Posterior cingulate gyrus (tissue), 11 donors: ENCODE results near the gene EIF4A3.

Experiments
- DNase-seq, 10 donors: peaks; one replicate each; pipeline versions ENCODE4 v3.0.0 to v3.0.0-alpha.2; 2020 to 2021; ENCODE audit warnings: mixed read lengths in 3 of 10
- intact Hi-C: fragments of 100-400 bp; cut with DNase I; formaldehyde crosslinking; loops from one replicate; pipeline ENCODE4 v1.15.1; 2023

The EIF4A3 gene

GRCh38 chr17:80104956-80105375 lies 42.0 kb downstream of the EIF4A3 start:
- intact Hi-C loops = loop anchor here (5.0 to 10.0 kb wide), 2 partner anchors 42 to 160 kb away; partner anchors contain the start of genes EIF4A3 and RNF213
- DNase-seq = peak in 2 of 10 donors; percentile 63 to 72

GRCh38 chr17:80104321-80104955 lies 42.5 kb downstream of the EIF4A3 start:
- intact Hi-C loops = loop anchor here (5.0 to 10.0 kb wide), 2 partner anchors 43 to 160 kb away; partner anchors contain the start of genes EIF4A3 and RNF213

GRCh38 chr17:80103449-80104085 lies 43.4 kb downstream of the EIF4A3 start:
- DNase-seq = peak in 3 of 10 donors; percentile 40 to 64 (median 50)
- intact Hi-C loops = loop anchor here (5.0 to 10.0 kb wide), 2 partner anchors 44 to 161 kb away; partner anchors contain the start of genes EIF4A3 and RNF213

More at GRCh38 chr17:80104321-80104955, 42.5 kb downstream of the EIF4A3 start:
- DNase-seq = peak in 3 of 10 donors; percentile 37 to 84 (median 80)

- intact Hi-C loops = loop anchor here (5.0 to 10.0 kb wide), 2 partner anchors 44 to 162 kb away; partner anchors contain the start of genes EIF4A3 and RNF213
- peak in 3 of 10 donors; percentile 42 to 51 (median 43) for DNase-seq
These were observed 44.1 kb downstream of the EIF4A3 start for GRCh38 chr17:80102664-80103448.

DNA sequence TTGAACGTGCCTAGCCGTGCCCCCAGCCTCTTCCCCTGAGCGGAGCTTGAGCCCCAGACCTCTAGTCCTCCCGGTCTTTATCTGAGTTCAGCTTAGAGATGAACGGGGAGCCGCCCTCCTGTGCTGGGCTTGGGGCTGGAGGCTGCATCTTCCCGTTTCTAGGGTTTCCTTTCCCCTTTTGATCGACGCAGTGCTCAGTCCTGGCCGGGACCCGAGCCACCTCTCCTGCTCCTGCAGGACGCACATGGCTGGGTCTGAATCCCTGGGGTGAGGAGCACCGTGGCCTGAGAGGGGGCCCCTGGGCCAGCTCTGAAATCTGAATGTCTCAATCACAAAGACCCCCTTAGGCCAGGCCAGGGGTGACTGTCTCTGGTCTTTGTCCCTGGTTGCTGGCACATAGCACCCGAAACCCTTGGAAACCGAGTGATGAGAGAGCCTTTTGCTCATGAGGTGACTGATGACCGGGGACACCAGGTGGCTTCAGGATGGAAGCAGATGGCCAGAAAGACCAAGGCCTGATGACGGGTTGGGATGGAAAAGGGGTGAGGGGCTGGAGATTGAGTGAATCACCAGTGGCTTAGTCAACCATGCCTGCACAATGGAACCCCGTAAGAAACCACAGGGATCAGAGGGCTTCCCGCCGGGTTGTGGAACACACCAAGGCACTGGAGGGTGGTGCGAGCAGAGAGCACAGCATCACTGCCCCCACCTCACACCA lies 44.8 kb downstream of the EIF4A3 start:
- intact Hi-C loops = loop anchor here (5.0 to 10.0 kb wide), 2 partner anchors 45 to 163 kb away; partner anchors contain the start of genes EIF4A3 and RNF213
- DNase-seq = peak in 3 of 10 donors; percentile 64 to 85 (median 83)

DNA sequence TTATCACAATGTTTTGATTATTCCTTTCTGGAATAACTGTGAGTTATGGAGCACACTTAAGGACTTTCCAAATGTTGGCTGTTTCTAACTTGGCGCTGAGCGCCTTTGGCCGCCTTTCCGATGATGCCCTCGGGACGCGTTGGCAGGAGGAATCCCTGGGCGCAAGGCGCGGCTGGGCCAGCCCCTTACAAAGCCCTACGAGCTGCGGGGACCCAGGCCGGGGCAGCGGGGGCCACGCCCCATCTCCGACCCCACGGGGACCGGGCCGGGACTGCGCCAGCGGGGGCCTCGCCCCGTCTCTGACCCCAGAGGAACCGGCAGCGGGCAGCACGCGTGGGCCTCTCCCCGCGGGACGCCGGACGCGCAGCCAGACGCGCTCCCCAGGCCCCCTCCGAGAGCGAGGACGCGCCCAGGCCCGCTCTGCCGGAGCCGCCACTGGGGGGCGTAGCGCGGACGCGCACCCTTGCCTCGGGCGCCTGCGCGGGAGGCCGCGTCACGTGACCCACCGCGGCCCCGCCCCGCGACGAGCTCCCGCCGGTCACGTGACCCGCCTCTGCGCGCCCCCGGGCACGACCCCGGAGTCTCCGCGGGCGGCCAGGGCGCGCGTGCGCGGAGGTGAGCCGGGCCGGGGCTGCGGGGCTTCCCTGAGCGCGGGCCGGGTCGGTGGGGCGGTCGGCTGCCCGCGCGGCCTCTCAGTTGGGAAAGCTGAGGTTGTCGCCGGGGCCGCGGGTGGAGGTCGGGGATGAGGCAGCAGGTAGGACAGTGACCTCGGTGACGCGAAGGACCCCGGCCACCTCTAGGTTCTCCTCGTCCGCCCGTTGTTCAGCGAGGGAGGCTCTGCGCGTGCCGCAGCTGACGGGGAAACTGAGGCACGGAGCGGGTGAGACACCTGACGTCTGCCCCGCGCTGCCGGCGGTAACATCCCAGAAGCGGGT lies 45.6 kb downstream of the EIF4A3 start, which contains the start of gene GAA:
Gene GAA, plus strand, starts transcription at position 571 of the 935 bp plus-strand sequence. CDS start 3,006 bp downstream, outside the sequence.
- DNase-seq = peak; percentile 68 to 97 (median 77)
- intact Hi-C loops = loop anchor here (5.0 to 10.0 kb wide), 2 partner anchors 46 to 164 kb away; partner anchors contain the start of genes EIF4A3 and RNF213

DNA sequence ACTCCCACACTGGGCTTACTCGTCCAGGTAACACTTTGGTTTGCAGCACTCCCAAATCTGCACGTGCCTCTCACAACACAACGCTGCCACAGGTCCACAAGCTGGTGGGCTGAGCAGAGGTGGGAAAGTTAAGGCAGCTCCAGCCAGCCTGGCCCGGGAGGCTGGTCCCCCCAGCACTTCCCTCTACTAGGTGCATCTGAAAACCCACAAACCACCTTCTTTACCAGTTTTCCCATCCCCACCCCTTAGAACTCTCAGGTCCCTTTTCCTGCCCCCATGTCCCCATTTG lies 46.9 kb downstream of the EIF4A3 start:
- peak in 3 of 10 donors; percentile 39 to 82 (median 43) for DNase-seq

DNA sequence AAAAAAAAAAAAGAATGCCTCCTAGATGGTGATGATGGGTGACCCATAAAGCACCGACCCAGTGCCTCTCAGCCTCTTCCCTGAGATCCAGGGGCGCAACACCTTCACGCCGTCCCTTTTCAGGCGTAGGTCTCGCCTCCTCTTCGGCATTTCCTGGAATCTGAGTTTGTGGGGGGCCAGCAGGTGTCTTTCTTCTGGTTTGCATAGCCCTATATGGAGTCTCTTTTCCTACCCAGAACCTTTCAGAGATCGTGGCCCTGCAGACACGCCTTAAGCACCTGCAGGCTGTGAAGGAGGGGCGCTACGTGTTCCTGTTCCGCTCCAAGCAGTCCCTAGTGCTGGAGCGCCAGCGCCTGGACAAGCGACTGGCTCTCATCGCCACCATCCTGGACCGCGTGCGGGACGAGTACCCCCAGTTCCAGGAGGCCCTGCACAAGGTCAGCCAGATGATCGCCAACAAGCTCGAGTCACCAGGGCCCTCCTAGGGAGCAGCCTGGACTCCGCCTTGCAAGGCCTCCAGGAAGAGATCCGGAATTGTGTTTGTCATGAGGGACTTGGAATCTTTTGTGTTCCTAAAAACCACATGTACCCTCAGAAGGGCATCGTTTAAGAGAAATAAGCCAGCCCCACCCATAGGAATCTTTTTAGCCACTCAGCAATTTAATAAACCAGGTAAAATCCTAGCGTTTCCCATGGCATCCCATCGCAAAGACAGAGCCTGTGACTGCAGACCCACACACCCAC lies 47.5 kb downstream of the EIF4A3 start:
- peak in 3 of 10 donors; percentile 54 to 76 (median 66) for DNase-seq
- intact Hi-C loops = loop anchor here (5.0 to 10.0 kb wide), 2 partner anchors 48 to 165 kb away; partner anchors contain the start of genes EIF4A3 and RNF213

More for the DNA sequence above, 46.9 kb downstream of the EIF4A3 start:
- intact Hi-C loops = loop anchor here (5.0 to 10.0 kb wide), 2 partner anchors 47 to 165 kb away; partner anchors contain the start of genes EIF4A3 and RNF213

DNA sequence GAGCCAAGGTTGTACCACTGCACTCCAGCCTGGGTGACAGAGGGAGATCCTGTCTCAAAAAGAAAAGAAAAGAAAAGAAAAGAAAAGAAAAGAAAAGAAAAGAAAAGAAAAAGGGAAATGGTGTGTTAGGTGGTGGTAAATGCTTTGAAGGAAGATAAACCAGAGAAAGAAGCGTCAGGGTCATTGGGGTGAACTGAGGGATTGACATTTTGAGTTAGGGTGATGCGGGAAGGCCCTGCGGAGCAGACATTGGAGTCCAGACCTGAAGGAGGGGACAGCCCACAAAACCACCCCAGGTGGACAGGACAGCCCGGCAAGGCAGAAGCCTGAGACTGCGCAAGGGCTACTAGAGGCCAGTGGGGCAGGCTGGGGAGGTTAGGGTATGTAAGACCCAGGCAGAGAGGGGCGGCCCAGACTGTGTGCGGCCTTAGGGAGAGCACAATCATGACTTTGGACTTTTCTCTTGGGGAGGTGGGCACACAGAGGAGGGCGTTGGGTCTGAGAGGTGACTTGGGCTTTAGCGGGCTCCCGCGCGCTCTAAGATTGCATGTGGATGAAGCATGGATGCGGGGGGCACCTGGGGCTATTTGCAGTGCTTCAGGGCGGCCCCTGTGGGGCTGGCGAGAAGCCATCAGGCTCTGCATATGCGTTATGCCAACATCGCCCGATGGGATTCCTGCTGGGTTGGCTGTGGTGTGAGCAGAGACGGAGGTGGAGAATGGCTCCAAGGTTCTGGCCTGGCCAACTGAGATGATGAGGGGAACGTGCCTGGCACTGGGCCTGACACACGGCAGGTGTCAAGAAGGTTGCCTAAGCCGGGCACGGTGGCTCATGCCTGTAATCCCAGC lies 48.9 kb downstream of the EIF4A3 start:
- intact Hi-C loops = no loop called here
- DNase-seq = peak in 3 of 10 donors; percentile 54 to 75 (median 59)

DNA sequence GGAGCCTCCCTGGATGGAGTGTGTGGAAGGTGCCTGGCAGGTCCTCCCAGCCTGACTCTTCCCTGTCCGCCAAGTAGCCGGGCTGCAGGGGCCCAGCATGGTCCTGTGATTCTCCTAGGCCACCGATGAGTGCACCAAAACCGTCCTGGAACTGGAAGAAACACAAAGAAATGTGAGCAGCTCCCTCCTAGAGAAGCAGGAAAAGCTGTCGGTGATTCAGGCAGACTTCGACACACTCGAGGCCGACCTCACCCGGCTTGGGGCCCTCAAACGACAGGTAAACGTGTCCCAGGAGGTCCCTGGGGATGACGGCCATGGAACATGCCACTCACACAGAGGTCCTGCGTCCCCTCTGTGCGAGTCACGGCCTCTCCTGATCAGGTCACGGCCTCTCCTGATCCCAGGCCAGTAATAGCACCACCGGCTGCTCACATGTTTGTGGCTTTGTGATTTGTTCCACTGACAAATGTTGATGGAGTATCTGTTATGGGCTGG lies 49.8 kb downstream of the EIF4A3 start:
- intact Hi-C loops = no loop called here
- peak in 1 of 10 donors; percentile 62 for DNase-seq

DNA sequence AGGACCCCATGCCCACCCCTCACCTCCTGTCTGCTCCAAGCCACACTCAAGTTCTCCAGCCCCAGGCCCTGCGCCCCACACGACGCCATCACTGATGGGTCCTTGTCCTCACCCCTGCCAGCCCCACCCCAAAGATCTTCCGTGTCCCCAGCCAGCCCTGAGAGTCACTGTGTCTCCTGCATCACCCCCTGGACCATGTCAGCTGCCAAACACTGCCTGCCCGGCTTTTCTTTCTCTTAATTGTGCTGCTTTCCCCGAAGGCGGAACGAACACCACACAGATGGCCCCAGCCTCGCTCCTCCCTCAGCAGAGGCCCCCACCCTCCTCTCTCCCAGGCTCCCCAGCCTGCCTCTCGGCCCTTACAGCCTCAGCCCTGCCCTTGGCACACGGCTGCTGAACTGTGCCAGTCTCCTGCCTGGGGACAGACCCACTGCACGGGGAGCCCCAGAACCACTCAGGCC lies 50.3 kb downstream of the EIF4A3 start:
- DNase-seq = peak in 2 of 10 donors; percentile 63 to 81
- intact Hi-C loops = no loop called here

- peak in 2 of 10 donors; percentile 52 to 69 for DNase-seq
- intact Hi-C loops = no loop called here
These were observed 51.0 kb downstream of the EIF4A3 start for GRCh38 chr17:80095844-80096475.

GRCh38 chr17:80095038-80095843 lies 51.7 kb downstream of the EIF4A3 start:
- peak in 3 of 10 donors; percentile 26 to 86 (median 68) for DNase-seq

GRCh38 chr17:80092959-80093358 lies 54.0 kb downstream of the EIF4A3 start:
- intact Hi-C loops = no loop called here
- DNase-seq = no peak

More at GRCh38 chr17:80095038-80095843, 51.7 kb downstream of the EIF4A3 start:
- intact Hi-C loops = no loop called here

- intact Hi-C loops = no loop called here
These were observed 55.6 kb downstream of the EIF4A3 start for GRCh38 chr17:80091376-80091775.

More at GRCh38 chr17:80091376-80091775, 55.6 kb downstream of the EIF4A3 start:
- DNase-seq = no peak
